Measurements from ENCODE around the gene GPR153.

Gene GPR153

GRCh38 chr1:6280761-6281451, 20.0 kb upstream of the GPR153 start:
- no peak overlapping the region for H3K27ac Mint-ChIP-seq
- no peak overlapping the region for H3K4me3 Mint-ChIP-seq
- peaks cover 2 to 6% of the 10 kb centered on the region in 2 donors for H3K4me1 Mint-ChIP-seq (ENCODE audit: low read depth in 2 of 2)
- H3K36me3 Mint-ChIP-seq (ENCODE audit: insufficient read depth) = no peaks in the 10 kb centered on the region
- no peaks in the 10 kb centered on the region for H3K27me3 Mint-ChIP-seq
- H3K9me3 Mint-ChIP-seq = no peaks in the 10 kb centered on the region
- no peak for DNase-seq
- ATAC-seq (replicated peaks) = no peak

GRCh38 chr1:6279613-6280383, 18.9 kb upstream of the GPR153 start:
- Mint-ChIP-seq H3K36me3 (ENCODE audit: insufficient read depth) (no peaks in the 10 kb centered on the region), H3K27ac (no peak overlapping the region), H3K9me3 (no peaks in the 10 kb centered on the region), H3K4me3 (no peak overlapping the region), H3K27me3 (no peaks in the 10 kb centered on the region), H3K4me1 (ENCODE audit: low read depth in 2 of 2) (peaks cover 2 to 6% of the 10 kb centered on the region in 2 donors)
- no peak for DNase-seq
- no peak for ATAC-seq (replicated peaks)

GRCh38 chr1:6279066-6279465, 18.2 kb upstream of the GPR153 start:
- no peak for DNase-seq
- Mint-ChIP-seq H3K4me3 (no peak overlapping the region), H3K27me3 (no peaks in the 10 kb centered on the region), H3K36me3 (ENCODE audit: insufficient read depth) (no peaks in the 10 kb centered on the region), H3K4me1 (ENCODE audit: low read depth in 2 of 2) (peaks cover 2 to 6% of the 10 kb centered on the region in 2 donors), H3K9me3 (no peaks in the 10 kb centered on the region), H3K27ac (peak overlapping the region in 1 of 2 donors; percentile 33)
- no peak for ATAC-seq (replicated peaks)

- H3K36me3 Mint-ChIP-seq (ENCODE audit: insufficient read depth) = no peaks in the 10 kb centered on the region
- no peaks in the 10 kb centered on the region for H3K9me3 Mint-ChIP-seq
- DNase-seq = no peak
- no peaks in the 10 kb centered on the region for H3K27me3 Mint-ChIP-seq
- no peak for ATAC-seq (replicated peaks)
- H3K27ac Mint-ChIP-seq = peak overlapping the region in 1 of 2 donors; percentile 33
- no peak overlapping the region for H3K4me3 Mint-ChIP-seq
- peaks cover 2 to 6% of the 10 kb centered on the region in 2 donors for H3K4me1 Mint-ChIP-seq (ENCODE audit: low read depth in 2 of 2)
These were observed 17.4 kb upstream of the GPR153 start for GRCh38 chr1:6278263-6278662.

GRCh38 chr1:6276811-6277555, 16.1 kb upstream of the GPR153 start:
- H3K36me3 Mint-ChIP-seq (ENCODE audit: insufficient read depth) = no peaks in the 10 kb centered on the region
- H3K27me3 Mint-ChIP-seq = no peaks in the 10 kb centered on the region
- no peak for ATAC-seq (replicated peaks)
- no peaks in the 10 kb centered on the region for H3K9me3 Mint-ChIP-seq
- no peak for DNase-seq
- no peak overlapping the region for H3K4me3 Mint-ChIP-seq
- H3K4me1 Mint-ChIP-seq (ENCODE audit: low read depth in 2 of 2) = peaks cover 2 to 6% of the 10 kb centered on the region in 2 donors
- H3K27ac Mint-ChIP-seq = no peak overlapping the region

GRCh38 chr1:6275826-6276782, 15.2 kb upstream of the GPR153 start:
- no peak for DNase-seq

GRCh38 chr1:6274622-6275139, 13.8 kb upstream of the GPR153 start:
- Mint-ChIP-seq H3K36me3 (ENCODE audit: insufficient read depth) (no peaks in the 10 kb centered on the region), H3K27me3 (no peaks in the 10 kb centered on the region), H3K4me3 (no peak overlapping the region), H3K9me3 (no peaks in the 10 kb centered on the region), H3K27ac (no peak overlapping the region), H3K4me1 (ENCODE audit: low read depth in 2 of 2) (peaks cover 2 to 6% of the 10 kb centered on the region in 2 donors)
- DNase-seq (no peak), ATAC-seq (replicated peaks) (no peak)

More at GRCh38 chr1:6275826-6276782, 15.2 kb upstream of the GPR153 start:
- peaks cover 2 to 6% of the 10 kb centered on the region in 2 donors for H3K4me1 Mint-ChIP-seq (ENCODE audit: low read depth in 2 of 2)
- H3K27ac Mint-ChIP-seq = no peak overlapping the region
- no peak for ATAC-seq (replicated peaks)
- H3K36me3 Mint-ChIP-seq (ENCODE audit: insufficient read depth) = no peaks in the 10 kb centered on the region
- no peak overlapping the region for H3K4me3 Mint-ChIP-seq
- no peaks in the 10 kb centered on the region for H3K9me3 Mint-ChIP-seq
- no peaks in the 10 kb centered on the region for H3K27me3 Mint-ChIP-seq

- no peaks in the 10 kb centered on the region for H3K36me3 Mint-ChIP-seq (ENCODE audit: insufficient read depth)
- H3K27ac Mint-ChIP-seq = no peak overlapping the region
- H3K4me1 Mint-ChIP-seq (ENCODE audit: low read depth in 2 of 2) = peaks cover 2 to 6% of the 10 kb centered on the region in 2 donors
- no peaks in the 10 kb centered on the region for H3K9me3 Mint-ChIP-seq
- ATAC-seq (replicated peaks) (no peak), DNase-seq (no peak)
- H3K27me3 Mint-ChIP-seq = no peaks in the 10 kb centered on the region
- H3K4me3 Mint-ChIP-seq = no peak overlapping the region
These were observed 13.2 kb upstream of the GPR153 start for GRCh38 chr1:6274102-6274501.

- H3K9me3 Mint-ChIP-seq = no peaks in the 10 kb centered on the region
- H3K4me1 Mint-ChIP-seq (ENCODE audit: low read depth in 2 of 2) = peaks cover 2 to 6% of the 10 kb centered on the region in 2 donors
- DNase-seq (no peak), ATAC-seq (replicated peaks) (no peak)
- no peaks in the 10 kb centered on the region for H3K27me3 Mint-ChIP-seq
- H3K27ac Mint-ChIP-seq = no peak overlapping the region
- H3K36me3 Mint-ChIP-seq (ENCODE audit: insufficient read depth) = no peaks in the 10 kb centered on the region
- H3K4me3 Mint-ChIP-seq = no peak overlapping the region
These were observed 12.5 kb upstream of the GPR153 start for GRCh38 chr1:6273380-6273891.

- no peaks in the 10 kb centered on the region for H3K27me3 Mint-ChIP-seq
- no peak overlapping the region for H3K27ac Mint-ChIP-seq
- ATAC-seq (replicated peaks) = no peak
These were observed 12.0 kb upstream of the GPR153 start for GRCh38 chr1:6272868-6273267.

GRCh38 chr1:6272452-6272851, 11.6 kb upstream of the GPR153 start:
- ATAC-seq (replicated peaks) = no peak
- no peaks in the 10 kb centered on the region for H3K36me3 Mint-ChIP-seq (ENCODE audit: insufficient read depth)
- H3K9me3 Mint-ChIP-seq = no peaks in the 10 kb centered on the region
- H3K27ac Mint-ChIP-seq = no peak overlapping the region
- peaks cover under 1 to 2% of the 10 kb centered on the region in 2 donors for H3K4me1 Mint-ChIP-seq (ENCODE audit: low read depth in 2 of 2)
- no peak overlapping the region for H3K4me3 Mint-ChIP-seq
- DNase-seq = no peak
- H3K27me3 Mint-ChIP-seq = no peaks in the 10 kb centered on the region

More at GRCh38 chr1:6272868-6273267, 12.0 kb upstream of the GPR153 start:
- Mint-ChIP-seq H3K36me3 (ENCODE audit: insufficient read depth) (no peaks in the 10 kb centered on the region), H3K9me3 (no peaks in the 10 kb centered on the region), H3K4me1 (ENCODE audit: low read depth in 2 of 2) (peaks cover 2 to 6% of the 10 kb centered on the region in 2 donors), H3K4me3 (no peak overlapping the region)
- DNase-seq = no peak

- H3K4me3 Mint-ChIP-seq = no peak overlapping the region
- H3K27ac Mint-ChIP-seq = no peak overlapping the region
- no peaks in the 10 kb centered on the region for H3K36me3 Mint-ChIP-seq (ENCODE audit: insufficient read depth)
- no peaks in the 10 kb centered on the region for H3K27me3 Mint-ChIP-seq
- H3K9me3 Mint-ChIP-seq = no peaks in the 10 kb centered on the region
- ATAC-seq (replicated peaks) = no peak
- no peaks in the 10 kb centered on the region for H3K4me1 Mint-ChIP-seq (ENCODE audit: low read depth in 2 of 2)
- DNase-seq = no peak
These were observed 10.7 kb upstream of the GPR153 start for GRCh38 chr1:6271554-6271953.

Data from effector memory CD8-positive, alpha-beta T cell (primary cell).